Stimulated activated CD4-positive, alpha-beta T cell treated with anti-CD3 and anti-CD28 coated beads, Interleukin-1b, Interleukin-23, amount 100 ng/mL, for 1 hour (primary cell): ENCODE data around the gene CEP85L.

ENCODE experiments used
- DNase-seq, 2 donors: peaks; one replicate each; pipeline ENCODE4 v3.0.0-alpha.2; 2020; ENCODE audit warnings: low read depth in 2 of 2

Gene CEP85L

DNA sequence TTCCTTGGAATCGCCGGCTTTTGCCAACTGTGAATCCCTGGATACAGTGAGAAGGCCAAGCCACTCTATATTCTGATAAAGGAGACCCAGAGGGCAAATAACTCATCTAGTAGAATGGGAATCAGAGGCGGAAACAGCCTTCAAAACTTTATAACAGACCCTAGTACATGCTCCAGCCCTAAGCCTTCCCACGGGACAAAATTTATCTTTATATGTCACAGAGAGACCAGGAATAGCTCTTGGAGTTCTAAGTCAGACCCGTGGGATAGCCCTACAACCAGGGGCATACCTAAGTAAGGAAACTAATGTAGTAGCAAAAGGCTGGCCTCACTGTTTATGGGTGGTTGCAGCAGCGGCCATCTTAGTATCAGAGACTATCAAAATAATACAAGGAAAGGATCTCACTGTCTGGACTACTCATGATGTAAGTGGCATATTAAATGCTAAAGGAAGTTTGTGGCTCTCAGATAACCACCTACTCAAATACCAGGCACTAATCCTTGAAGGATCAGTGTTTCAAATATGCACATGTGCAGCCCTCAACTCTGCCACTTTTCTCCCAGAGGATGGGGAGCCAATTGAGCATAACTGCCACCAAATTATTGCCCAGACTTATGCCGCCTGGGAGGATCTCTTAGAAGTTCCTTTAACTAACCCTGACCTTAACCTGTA lies 29.5 kb downstream of the CEP85L start:
- no peak for DNase-seq

DNA sequence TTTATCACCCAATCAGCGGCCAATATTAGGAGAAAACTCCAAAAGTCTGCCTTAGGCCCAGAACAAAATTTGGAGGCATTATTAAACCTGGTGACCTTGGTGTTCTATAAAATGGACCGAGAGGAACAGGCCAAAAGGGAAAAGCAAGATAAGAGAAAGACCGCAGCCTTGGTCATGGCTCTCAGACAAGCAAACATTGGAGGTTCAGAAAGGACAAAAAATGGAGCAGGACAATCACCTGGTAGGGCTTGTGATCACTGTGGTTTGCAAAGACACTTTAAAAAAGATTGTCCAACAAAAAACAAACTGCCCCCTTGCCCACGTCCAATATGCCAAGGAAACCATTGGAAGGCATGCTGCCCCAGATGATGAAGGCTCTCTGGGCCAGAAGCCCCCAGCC lies 31.2 kb downstream of the CEP85L start:
- no peak for DNase-seq

DNA sequence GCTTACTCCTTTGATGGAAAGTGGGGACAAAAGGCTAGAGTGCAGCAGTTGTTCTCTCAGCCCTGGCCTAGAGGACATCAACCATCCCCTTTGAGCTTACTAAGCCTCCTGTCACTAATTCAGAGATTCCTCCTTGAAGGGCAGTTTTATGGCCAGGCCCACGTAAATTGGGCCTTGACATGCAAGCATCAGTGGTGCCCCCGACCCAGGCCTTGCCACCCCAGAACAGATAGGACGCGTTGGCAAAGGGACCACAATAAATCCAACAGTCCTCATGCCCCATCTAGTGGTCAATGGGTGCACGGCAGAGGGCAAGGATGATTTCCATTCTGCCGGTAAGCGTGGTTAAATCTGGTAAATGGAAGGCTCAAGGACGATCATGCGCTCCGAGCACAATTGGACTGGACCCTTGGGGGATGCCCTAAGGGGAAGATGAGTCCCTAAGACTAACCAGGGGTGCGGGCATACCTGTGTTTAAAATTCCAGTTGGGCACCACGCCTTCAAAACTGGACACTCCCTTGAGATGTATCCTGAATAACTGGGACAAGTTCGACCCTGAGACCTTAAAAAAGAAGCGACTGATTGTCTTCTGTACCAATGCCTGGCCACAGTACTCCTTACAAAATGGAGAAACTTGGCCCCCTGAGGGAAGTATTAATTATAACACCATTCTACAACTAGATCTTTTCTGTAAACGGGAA lies 32.6 kb downstream of the CEP85L start:
- DNase-seq, result peak; percentile 20 to 61

DNA sequence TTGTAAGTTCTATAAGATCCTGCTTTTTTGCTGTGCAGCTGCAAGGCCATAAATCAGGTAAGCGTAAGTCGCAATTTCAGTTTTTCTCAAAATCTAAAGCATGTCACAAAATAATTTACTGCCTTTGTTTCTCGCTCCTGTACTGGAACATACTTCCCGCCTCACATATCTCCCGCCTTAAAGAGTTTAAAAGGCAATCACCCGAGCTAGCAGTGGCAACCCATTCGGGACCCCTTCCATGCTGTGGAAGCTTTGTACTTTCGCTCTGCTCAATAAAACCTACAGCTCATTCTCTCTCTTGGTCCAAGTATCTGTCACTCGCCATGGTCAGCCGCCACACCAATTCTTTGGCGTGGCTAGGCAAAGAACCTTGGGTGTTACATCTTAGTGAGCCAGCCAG lies 34.0 kb downstream of the CEP85L start:
- DNase-seq, result no peak

DNA sequence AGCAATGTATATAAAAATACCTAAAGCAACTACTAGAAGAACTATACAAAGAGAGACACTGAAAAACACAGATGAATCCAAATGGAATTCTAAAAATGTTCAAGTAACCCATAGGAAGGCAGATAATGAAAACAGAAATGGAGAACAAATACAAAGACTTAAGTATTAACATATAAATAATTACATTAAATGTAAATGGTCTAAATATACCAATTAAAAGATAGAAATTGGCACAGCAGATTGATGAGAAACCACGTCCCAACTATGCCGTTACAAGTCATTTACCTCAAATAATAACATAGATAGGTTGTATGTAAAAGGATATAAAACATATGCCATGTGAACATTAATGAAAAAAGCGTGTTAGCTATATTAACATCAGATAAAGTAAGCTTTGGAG lies 40.1 kb downstream of the CEP85L start:
- no peak for DNase-seq

DNA sequence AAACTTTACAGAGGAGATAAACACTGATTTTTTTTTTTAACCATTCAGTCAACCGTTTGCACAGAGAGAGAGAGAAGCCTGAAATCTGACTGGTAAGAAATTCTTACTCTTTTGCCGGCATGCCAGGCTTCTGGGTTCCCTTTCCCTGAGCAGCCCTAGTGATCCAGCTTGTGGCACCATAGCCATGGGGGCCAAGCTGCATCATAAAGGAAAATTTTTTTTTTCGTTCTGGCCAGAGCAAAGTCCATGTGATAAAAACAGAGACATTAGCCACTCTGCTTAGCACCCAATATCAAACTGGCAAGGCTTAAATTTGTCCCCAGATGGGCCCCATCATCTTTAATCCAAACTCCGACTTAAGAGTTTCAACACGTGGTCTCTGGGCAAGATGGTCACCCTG lies 44.5 kb downstream of the CEP85L start:
- no peak for DNase-seq

DNA sequence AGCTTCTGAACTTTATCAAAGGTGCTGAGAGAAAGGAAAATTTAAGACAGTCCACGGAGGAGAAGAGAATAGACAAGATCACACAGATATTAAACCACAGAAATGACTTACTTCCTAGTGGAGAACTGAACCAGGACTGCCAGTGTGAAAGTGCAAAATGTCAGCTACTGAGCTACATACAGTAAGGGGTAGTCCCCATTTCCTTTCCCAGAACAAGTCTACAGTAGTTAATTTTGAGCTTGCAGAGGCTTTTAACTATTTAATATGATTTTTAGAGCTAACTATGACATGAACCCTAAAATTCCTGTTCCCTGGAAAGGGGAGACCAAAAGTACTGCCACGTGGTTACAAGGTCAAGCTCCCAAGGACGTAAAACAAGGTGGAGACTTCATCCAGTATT lies 45.1 kb downstream of the CEP85L start:
- no peak for DNase-seq

DNA sequence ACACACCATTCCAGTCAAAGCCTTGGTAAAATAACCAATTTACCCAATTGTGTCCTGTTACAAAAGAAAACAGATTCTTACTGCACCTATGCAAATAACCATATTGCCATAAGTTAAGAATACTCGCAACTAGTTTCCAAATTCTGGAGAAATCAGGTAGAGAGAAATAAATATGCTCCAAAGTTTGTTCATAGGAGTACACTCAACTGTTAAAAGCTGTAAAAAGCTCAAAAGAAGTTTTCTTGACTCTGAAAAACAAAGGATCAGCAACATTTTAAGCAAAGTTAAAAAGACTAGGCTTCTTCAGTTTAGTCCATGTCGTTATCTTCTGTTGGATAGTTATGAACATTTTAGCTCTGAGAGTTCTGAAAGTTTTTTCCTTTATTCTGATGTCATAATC lies 48.0 kb downstream of the CEP85L start:
- no peak for DNase-seq

DNA sequence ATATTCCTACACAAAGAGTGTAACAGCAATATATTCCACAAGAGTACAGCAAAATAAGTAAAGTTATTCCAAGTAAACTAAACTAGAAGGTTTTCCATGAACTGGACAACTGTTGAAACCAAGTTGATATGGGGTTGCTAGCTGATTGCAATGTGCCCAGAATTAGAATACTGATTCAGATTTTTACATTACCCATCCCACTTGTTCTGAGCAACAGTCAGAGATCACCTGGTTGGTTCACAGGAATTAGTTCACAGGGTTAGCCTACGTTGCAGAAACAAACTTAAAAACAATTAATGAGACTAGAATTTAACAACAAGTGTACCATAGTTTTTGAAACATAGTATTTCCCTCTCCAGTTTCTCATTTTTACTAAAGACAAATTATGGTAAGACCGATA lies 49.1 kb downstream of the CEP85L start:
- DNase-seq, result no peak

DNA sequence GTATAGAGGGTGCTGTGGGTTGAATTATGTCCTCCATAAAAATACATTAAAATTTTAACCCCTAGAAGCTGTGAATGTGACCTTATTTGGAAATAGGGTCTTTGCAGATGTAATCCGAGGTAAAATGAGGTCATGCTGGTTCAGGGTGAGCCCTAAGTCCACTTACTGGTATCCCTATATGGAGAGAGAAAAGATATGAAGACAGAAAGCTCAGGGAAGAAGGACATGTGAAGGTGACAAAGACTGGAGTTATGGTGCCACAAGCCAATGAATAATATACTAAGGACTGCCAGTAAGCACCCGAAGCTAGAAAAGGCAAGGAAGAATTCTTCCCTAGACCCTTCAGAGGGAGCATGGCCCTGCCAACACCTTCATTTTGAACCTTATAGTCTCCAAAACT lies 53.1 kb downstream of the CEP85L start:
- no peak for DNase-seq

DNA sequence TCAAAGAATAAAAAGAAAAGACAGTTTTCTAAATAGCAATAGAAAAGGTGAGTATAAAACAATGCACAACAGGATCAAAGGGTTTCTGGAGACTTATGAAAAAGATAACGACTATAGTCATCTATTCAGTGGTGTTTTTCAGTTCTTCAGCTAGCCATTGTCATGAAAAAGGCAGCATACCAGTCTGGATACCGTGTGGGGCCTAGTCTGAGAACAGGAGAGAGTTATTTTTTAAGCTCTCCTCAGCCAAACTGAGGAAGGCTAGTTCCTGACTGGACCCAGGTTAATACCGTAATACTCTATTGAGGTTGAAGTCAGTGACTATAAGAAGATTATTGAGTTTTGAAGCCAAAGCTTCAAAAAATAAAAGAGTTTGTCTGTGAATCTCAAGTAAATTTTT lies 53.8 kb downstream of the CEP85L start:
- no peak for DNase-seq

DNA sequence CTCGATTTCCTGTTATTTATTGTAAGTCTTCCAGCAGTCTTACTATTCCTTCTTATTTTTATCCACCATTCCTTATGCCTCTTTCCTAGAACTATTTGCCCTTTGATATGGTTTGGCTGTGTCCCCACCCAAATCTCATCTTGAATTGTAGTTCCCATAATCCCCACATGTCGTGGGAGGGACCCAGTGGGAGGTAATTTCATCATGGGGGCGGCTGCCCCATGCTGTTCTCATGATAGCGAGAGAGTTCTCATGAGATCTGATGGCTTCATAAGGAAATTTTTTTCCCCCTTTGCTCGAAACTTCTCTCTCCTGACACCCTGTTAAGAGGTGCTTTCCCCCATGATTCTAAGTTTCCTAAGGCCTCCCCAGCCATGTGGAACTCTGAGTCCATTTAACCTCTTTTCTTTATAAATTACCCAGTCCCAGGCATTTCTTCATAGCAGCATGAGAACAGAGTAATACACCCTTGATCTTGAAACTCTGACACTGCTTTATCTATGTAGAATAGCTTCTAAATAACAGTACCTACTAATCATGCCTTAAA lies 54.5 kb downstream of the CEP85L start:
- DNase-seq, result no peak

DNA sequence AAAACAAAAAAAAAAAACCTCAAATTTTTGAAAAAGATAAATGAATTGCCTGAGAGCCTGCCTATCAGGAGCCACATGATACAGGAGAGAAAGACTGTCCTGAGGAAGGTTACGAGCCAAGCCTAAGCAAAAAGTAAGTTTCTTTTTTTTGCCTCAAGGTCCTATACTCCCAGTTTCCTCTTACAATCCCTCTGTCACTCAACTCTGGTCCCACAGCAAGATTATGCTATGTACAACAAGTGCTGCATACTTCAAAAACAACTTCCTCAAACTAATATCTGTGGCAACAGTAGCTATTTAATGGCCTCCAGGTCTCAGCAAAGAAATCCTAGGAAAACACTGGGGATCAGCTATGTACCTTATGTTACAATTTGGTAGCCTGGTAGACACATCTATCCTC lies 56.5 kb downstream of the CEP85L start:
- no peak for DNase-seq

DNA sequence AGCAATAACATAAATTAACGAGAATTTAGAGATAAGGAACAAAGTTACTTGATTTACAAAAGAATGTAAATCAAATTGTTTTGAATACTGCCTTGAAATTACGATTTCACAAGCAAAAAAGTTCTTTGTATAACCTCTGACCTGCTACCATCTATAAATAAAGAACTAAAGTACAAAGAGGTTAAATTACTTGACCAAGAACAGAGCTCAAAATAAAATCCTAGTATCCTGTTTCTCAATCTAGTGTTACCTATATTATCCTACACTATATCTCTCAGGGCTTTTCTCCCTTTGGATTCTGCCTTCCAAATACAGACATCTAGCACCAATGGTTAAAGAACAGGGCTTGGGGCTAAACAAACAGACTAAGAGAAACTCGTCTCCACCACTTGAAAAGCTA lies 59.5 kb downstream of the CEP85L start:
- DNase-seq, result no peak

DNA sequence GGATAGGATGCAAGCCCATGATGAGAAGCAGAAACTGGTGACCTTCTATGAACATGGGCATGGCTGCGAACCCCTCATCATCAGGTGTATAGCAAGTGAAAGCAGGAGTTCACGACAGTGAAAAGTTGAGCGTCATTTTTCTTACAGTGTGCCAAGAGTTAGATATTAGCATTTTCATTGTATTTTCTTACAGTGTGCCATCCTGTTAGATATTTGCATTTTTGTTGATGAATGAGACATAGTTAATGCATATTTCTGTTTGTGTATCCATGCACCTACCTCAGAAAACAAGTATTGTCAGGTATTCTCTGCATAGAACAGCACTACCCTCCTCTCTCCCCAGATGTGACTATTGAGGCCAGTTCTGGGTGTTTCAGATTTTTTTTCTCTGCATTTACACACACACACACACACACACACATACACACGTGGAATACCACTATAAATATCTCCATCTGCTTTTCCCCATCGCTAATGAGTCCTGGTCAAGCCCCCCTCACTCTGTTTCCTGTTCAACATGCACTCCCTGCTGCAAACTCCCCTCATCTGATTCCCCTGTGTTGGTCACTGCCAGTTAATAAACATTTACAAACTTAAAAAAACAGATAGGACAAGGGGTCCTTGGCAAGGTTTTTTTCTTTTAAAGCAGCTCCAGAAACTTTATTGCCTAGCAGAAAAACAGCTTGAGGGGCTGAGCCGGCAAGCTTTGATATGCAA lies 61.6 kb downstream of the CEP85L start:
- no peak for DNase-seq

DNA sequence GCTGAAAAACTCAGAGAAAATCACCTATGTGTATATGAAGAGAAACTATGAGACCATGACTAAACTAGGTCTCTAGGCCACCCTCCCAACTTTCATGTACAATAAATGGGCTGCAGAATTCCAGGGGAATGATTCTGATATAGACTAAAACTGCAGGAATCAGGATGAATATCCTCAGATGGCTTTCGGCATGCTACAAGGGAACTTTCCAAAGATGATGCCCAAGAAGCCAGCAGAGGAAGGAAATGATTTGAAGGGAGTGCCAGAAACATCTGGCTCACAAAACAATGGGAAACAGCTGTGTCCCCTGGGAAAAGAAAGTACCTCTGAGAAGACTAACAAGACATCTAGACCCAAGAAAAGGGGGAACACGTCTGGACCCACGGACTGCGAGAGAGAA lies 62.2 kb downstream of the CEP85L start:
- no peak for DNase-seq

DNA sequence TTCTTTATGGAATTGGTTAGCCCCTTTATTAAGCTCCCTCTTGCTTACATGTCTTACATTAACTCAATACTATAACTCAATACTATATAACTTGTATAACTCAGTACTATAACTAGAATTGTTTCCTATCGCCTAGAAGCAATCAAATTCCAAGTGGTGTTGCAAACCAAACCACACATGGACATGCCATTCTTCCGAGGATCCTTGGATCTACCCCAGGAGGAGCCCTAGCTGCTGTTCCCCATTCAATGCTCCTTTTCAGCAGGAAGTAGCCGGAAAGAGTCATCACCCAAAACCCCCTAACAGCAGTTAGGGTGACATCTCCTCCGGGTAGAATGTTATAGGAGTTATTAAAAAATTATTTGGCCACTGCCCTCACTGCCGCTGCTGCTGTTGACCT lies 62.8 kb downstream of the CEP85L start:
- DNase-seq, result no peak

DNA sequence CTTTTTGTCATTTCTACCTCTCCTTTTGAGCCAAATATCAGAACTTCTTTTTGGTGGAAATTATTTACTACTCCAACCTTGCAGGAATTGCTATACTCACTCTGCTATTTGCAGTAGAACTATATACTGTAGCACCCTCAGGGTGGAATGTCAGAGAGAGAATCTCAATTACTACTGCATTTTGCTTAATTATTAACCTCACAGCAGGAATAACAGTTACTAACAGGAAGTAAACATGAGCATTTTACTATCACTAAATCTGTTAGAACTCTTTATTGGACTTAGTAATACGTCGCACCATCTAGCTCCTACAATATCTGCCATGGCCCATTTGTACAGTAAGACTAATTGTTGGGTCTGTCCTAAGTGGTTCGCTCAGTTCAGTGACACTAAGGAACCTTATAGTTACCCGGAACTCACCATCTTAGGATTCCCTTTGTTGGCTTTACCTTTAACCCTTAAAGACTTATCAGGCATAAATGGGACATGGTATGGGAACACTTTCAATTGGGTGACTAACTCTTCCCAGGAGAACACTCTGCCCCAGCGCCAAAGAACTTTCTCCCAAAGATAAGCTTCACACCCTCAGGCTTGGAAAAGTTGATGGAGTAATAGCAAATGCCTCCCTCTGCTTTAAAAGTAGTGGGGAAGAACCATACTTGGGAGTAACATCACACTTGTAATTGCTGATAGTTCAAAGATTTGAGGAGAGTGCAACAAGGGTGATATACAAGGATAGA lies 64.5 kb downstream of the CEP85L start:
- no peak for DNase-seq

DNA sequence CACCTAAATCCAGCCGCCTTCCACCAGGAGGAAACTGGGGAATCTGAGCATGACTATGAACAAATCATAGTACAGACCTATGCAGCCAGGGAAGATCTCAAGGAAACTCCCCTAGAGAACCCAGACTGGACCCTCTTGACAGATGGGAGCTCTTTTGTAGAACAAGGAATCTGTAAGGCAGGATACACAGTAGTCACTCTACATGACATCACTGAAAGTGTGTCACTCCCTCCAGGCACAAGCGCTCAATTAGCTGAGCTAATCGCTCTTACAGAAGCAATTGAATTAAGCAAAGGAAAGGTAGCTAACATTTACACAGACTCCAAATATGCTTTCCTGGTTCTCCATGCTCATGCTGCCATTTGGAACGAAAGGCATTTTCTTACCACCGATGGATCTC lies 66.5 kb downstream of the CEP85L start:
- DNase-seq, result no peak

DNA sequence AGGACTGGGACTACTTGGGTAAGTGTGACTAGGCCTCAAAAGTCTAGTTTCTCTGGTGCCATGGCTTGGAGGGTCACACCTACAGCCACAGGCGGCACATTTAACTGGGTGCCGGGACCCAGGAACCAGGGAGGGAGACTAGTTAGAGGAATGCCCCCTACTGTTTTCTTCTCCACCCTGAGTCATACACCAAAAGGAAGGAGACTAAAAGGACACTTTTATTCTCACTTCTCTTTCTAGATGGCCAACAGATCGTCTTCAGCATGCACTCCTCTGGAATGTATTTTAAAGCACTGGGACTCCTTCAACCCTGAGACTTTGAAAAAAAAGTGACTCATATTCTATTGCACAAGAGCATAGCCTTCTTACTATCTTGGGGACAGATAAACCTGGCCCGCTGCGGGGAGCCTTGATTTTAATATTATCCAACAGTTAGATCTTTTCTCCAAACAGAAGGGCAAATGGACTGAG lies 69.9 kb downstream of the CEP85L start:
- no peak for DNase-seq

DNA sequence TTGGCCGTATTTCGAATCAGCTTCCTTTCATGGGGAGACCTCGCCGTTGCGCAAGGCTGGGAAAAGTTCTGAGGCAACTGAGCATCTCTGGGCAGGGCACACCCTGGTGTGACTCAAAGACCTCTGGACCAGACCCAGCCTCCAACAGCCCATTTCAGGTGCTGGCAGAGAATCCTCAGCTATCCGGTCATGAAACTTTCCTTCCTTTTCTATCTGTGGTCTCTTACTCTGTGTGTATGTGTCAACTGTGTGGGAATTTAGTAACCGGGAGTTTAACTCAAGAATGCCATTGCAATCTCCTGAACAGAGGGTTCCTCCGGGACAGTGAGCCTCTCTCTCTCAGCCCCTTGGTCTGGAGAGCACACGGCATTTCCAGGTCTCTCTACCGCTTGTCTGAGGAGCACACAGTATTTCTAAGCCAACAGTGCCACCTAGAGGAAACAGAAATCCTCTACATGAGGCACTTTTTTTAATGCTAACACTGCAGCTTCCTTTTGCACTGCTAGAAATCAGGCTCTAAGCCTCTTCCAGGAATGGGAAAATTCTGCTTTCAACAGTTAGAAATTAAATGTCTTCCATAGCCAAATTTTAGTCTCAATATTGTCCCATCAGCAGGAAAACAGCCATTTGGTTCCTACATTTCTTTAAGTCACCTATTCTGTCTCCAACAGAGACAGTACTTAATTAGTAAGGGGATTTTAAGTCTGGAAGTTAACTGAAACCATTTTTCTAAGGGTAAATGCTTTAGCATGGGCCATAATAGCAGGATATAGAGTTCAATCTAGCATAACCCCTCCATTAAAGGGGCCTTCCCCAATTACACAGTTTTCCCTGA lies 70.6 kb downstream of the CEP85L start:
- no peak for DNase-seq
